GM12891 (cell line): Measurements from ENCODE around the gene OR10H1.
A peak's percentile ranks its signal among the peaks of the same experiment; 100 is the strongest.
"Not testable (repeated sequence)": the region's sequence is repeated elsewhere in the genome, so short reads cannot be mapped to it uniquely, and the experiment has no call there.

Experiments used
- DNase-seq: peaks from one replicate; pipeline ENCODE4 v3.0.0; 2011; ENCODE audit warnings: low spot score; ENCODE audit not compliant: insufficient read length
- FAIRE-seq: peaks from 2 replicates; lab custom pipeline; 2011; peaks lifted over from hg19 to GRCh38; lab: Jason Lieb, UNC
- PAX5 ChIP-seq: IDR thresholded peaks from 2 replicates; pipeline ENCODE4 v1.6.1; 2011; ENCODE audit warnings: low read length, moderate library complexity, mild to moderate bottlenecking; ENCODE audit not compliant: insufficient read depth, severe bottlenecking
- POLR2A ChIP-seq: IDR thresholded peaks from 2 replicates; pipeline ENCODE4 v1.6.1; 2011; ENCODE audit warnings: low read depth, low read length, control low read depth
- POLR2AphosphoS5 ChIP-seq: IDR thresholded peaks from 2 replicates; pipeline ENCODE4 v1.6.1; 2011; ENCODE audit warnings: low read depth, low read length, control low read depth
- POU2F2 ChIP-seq: IDR thresholded peaks from 2 replicates; pipeline ENCODE4 v1.6.1; 2011; ENCODE audit warnings: low read depth, mild to moderate bottlenecking, control low read depth, low read length, moderate library complexity
- SPI1 ChIP-seq: IDR thresholded peaks from 2 replicates; pipeline ENCODE4 v1.6.1; 2011; ENCODE audit warnings: low read depth, low read length, control low read depth
- TAF1 ChIP-seq: IDR thresholded peaks from 2 replicates; pipeline ENCODE4 v1.6.1; 2011; ENCODE audit warnings: low read depth, low read length, control low read depth

Gene OR10H1

DNA sequence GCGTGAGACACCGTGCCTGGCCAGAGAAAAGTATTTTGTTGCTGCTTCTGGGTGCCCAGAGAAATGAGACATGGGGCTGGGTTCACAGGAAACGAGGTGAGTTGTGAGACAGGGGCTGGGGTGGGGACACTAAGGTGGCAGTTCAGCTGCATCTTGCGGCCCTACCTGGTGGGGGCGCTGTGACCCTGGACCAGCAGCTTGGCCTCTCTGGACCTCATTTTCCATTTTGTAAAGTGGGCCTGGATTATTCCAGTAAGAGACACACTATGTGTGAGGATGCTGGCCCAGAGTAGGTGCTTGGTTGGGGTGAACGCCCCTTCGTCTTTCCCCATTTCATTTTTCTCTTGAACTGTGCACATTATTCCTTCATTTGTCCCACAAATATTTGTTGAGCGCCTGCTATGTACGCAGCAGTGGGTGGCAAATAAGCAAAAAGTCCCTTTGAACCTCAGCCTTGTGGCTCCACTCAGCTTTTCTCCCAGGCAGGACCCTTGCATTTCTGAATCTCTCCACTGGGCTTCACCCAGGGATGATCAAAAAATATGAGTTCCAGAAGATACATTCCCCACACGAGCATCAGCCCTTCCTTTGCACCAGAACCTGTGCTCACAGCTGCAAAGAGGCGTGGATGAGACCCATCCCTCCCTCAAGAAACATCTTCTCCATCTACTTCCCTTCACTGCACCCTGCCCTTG, 26.6 kb upstream of the OR10H1 start:
- no peak for TF ChIP-seq TAF1
- TF ChIP-seq SPI1 = no peak
- TF ChIP-seq POLR2A = no peak
- TF ChIP-seq POLR2AphosphoS5 = no peak
- TF ChIP-seq POU2F2 = no peak
- no peak for TF ChIP-seq PAX5

DNA sequence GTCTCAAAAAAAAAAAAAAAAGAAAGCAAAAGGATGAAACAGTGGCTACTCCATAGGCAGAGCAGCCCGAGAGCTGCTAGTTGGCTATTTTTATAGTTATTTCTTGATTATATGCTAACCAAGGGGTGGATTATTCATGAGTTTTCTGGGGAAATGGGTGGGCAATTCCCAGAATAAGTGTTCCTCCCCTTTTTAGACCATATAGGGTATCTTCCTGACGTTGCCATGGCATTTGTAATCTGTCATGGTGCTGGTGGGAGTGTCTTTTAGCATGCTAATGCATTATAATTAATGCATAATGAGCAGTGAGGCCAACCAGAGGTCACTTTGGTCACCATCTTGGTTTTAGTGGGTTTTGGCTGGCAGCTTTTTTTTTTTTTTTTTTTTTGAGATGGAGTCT, 25.4 kb upstream of the OR10H1 start:
- DNase-seq (no peak), FAIRE-seq (no peak)
- TF ChIP-seq TAF1 = no peak
- no peak for TF ChIP-seq POU2F2
- no peak for TF ChIP-seq POLR2AphosphoS5
- no peak for TF ChIP-seq SPI1

More for the DNA sequence above, 26.6 kb upstream of the OR10H1 start:
- DNase-seq = no peak
- no peak for FAIRE-seq

DNA sequence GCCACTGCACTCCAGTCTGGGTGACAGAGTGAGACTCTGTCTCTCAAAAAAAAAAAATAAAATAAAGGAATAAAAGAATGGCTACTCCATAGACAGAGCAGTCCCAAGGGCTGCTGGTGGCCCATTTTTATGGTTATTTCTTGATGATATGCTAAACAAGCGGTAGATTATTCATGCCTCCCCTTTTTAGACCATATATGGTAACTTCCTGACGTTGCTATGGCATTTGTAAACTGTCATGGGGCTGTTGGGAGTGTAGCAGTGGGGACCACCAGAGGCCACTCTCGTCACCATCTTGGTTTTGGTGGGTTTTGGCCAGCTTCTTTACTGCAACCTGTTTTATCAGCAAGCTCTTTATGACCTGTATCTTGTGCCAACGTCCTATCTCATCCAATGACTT, 24.4 kb upstream of the OR10H1 start:
- not testable (repeated sequence) for DNase-seq, FAIRE-seq

DNA sequence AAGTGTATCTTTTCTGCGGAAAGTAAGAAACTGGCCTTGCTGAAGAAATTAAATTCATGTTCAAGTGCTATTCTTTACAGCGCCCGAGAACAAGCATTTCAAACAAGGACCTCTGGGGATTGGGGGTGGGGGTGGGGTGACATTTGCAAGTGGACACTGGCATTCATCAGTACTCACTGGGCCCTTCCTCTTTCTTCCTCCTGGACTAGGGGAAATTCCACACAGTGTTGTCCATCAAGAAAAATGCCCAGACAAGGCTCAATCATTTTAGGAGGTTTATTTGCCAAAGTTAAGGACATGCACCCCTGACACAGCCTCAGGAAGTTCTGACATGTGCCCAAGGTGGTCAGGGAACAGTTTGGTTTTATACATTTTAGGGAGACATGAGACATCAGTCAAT, 22.9 kb upstream of the OR10H1 start:
- no peak for DNase-seq
- TF ChIP-seq POLR2AphosphoS5 (no peak), SPI1 (no peak), POU2F2 (no peak), PAX5 (no peak), POLR2A (no peak), TAF1 (no peak)
- FAIRE-seq = no peak

DNA sequence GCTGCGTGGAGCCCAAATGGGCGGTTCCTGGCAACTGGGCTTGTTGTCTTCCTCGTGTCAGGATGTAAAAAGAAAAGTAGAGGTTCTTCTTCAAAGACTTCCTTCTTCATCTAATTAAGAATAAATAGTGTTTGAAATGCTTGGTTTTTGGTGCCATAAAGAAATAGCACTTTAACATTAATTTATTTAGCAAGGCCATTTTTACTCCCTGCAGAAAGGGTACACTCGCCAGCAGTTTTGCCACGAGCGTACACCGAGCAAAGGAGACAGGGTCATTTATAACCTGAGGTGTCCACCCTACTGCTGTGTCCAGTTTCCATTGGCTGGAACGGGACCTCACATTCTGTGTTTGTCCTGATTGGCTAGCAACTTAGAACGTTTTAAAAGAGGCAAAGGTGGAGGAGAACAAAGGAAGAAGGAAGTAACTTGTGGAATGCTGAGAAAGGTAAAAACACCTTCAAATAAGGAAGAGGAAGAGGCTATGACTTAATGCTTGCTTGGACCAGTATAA, 21.8 kb upstream of the OR10H1 start:
- no peak for DNase-seq
- FAIRE-seq = no peak
- TF ChIP-seq POLR2A (no peak), POLR2AphosphoS5 (no peak), SPI1 (no peak), TAF1 (no peak), PAX5 (no peak)

DNA sequence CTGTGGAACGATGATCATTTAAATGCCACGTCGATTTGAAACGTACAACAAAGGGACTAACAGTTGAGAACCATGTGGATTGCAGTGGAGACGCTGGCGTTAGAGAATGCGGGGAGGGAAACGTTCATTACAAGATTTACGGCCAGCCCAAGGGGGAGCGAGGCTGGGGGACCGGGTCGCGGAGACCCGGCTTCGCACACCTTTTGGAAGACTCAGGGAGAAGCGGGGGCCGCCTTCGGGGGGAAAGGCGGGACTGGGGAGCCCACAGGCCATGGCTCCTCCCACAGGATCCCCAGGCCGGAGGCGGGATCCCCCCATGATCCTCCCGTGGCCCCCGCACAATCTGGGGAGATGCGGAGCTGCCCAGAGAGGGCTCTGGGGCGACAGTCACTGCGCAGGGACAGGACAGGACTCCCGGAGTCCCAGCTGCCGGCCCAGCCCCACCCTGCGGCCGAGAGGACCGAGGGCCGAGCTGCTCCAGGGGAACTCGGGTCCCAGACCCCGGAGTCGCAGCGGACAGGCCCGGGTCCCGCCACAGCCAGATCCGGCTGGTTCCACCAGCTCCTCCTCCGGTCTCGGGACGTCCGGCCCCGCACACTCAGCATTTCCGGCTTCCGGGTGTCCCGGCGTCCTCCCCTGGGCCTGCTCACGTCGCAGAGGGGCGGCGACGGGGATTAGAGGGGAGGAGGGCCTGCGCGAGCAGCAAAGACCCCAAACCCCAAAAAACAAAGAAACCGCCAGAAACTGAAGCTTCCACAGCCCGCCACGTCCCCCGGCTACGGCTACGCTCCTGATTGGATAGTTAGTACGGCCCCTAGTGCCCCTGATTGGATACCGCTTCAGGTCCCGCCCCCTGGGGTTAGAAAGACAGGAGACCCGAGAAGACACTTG, 21.1 kb upstream of the OR10H1 start:
- FAIRE-seq (peak; percentile 50), DNase-seq (peak; percentile 80)
- no peak for TF ChIP-seq POU2F2
- peak; percentile 64; the same call in 1 of the 2 replicates for TF ChIP-seq POLR2AphosphoS5
- peak; percentile 69 for TF ChIP-seq POLR2A
- TF ChIP-seq PAX5 = no peak
- no peak for TF ChIP-seq SPI1
- TF ChIP-seq TAF1 = no peak; the same call in 1 of the 2 replicates

DNA sequence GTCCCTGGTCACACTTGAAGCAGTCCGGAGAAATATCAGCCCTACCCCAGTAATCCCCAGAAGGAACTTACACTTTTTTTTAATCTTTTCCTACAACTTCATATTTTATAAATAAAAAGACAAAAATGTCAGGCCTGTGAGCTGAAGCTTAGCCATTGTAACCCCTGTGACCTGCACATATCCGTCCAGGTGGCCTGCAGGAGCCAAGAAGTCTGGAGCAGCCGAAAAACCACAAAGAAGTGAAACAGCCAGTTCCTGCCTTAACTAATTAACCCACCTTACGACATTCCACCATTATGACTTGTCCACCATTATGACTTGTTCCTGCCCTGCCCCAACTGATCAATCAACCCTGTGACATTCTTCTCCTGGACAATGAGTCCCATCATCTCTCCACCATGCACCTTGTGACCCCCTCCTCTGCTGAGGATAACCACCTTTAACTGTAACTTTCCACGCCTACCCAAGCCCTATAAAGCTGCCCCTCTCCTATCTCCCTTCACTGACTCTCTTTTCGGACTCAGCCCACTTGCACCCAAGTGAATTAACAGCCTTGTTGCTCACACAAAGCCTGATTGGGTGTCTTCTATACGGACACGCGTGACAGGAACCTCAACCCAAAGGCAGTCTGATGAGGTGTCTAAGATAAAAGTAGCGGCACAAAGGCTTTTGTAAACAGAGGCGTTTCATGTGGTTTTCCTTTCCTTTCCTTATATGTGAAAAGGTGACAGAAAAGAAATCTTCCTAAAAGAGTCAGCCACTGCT, 20.3 kb upstream of the OR10H1 start:
- not testable (repeated sequence) for FAIRE-seq, DNase-seq

DNA sequence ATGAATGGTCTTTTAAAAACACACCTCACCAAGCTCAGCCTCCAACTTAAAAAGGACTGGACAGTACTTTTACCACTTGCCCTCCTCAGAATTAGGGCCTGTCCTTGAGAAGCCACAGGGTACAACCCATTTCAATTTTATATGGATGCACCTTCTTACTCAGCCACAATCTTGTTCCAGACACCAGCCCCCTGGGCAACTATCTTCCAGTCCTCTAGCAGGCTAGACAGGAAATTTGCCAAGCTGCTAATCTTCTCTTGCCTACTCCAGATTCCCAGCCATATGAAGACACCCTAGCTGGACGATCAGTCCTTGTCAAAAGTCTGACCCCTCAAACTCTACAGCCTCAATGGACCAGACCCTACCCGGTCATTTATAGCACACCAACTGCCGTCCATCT, 18.8 kb upstream of the OR10H1 start:
- not testable (repeated sequence) for FAIRE-seq

DNA sequence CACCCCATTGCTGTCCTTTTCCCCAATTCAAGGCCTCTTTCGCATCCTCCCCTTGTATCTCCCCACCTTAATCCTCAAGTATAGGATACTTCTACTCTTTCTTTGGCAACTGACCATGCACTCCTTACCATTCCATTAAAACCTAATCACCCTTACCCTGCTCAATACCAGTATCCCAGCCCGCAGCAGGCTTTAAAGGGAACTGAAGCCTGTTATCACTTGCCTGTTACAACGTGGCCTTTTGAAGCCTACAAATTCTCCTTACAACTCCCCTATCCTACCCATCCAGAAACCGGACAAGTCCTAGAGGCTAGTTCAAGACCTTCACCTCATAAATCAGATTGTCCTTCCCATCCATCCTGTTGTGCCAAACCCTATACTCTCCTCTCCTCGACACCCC, 16.2 kb upstream of the OR10H1 start:
- no peak for FAIRE-seq
- TF ChIP-seq POLR2AphosphoS5 (no peak), POLR2A (no peak), TAF1 (no peak), POU2F2 (no peak), PAX5 (no peak), SPI1 (no peak)
- DNase-seq = no peak

More for the DNA sequence above, 18.8 kb upstream of the OR10H1 start:
- DNase-seq = not testable (repeated sequence)

DNA sequence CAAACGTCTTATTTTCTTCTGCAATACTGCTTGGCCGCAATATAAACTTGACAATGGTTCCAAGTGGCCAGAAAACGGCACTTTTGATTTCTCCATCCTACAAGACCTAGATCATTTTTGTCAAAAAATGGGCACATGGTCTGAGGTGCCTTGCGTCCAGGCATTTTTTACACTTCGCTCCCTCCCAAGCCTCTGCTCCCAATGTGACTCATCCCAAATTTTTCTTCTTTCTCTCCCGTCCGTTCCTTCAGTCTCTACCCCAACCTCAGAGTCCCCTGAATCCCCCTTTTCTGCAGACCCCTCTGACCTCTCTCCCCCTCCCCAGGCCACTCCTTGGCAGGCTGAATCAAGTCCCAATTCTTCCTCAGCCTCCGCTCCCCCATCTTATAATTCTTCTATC, 14.3 kb upstream of the OR10H1 start:
- TF ChIP-seq SPI1 (no peak), POU2F2 (no peak), POLR2A (no peak), POLR2AphosphoS5 (no peak), TAF1 (no peak), PAX5 (no peak)
- FAIRE-seq (no peak), DNase-seq (no peak)

DNA sequence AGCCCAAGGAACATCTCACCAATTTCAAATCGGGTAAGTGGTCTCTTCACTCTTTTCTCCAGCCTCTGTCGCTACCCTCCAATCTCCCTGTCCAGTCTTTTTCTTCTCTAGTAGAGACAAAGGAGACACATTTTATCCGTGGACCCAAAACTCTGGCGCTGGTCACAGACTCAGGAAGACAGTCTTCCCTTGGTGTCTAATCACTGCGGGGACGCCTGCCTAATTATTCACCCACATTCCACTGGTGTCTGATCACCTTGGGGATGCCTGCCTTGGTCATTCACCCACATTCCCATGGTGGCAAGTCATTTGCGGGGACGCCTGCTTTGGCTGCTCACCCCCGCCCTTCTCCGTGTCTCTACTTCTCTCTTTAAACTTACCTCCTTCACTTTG, 13.8 kb upstream of the OR10H1 start:
- TF ChIP-seq POLR2AphosphoS5 = no peak
- no peak for TF ChIP-seq SPI1
- no peak for TF ChIP-seq POU2F2
- no peak for TF ChIP-seq TAF1
- no peak for TF ChIP-seq POLR2A
- TF ChIP-seq PAX5 = no peak
- no peak for FAIRE-seq
- no peak for DNase-seq
